ENCODE measurements around the gene GPR87. TPM values are rescaled to one million over a fixed set of nuclear protein-coding genes. Genes with fewer than 3 reads are reported as not detected.
A peak's percentile ranks its signal among the peaks of the same experiment; 100 is the strongest.

The GPR87 gene
- total and polyA plus RNA-seq, 2 donors (not counting 1 experiment from before 2014, with no cell fraction given): 0.05 to 0.17 TPM

GRCh38 chr3:151330379-151330778, 13.8 kb upstream of the GPR87 start:
- H3K36me3 ChIP-seq (ENCODE audit: control insufficient read depth, insufficient read depth, low read length): no peaks in the 10 kb centered on the region
- no peaks in the 10 kb centered on the region for H3K27me3 ChIP-seq (ENCODE audit: control insufficient read depth, insufficient read depth, low read length)
- no peak for DNase-seq (ENCODE audit: low read depth in 2 of 2)
- H3K9me3 ChIP-seq (ENCODE audit: control insufficient read depth, insufficient read depth, low read depth, low read length): no peaks in the 10 kb centered on the region
- H3K4me3 ChIP-seq (replicated peaks in 1 of 4; ENCODE audit: control extremely low read depth in 1 of 4, insufficient read depth in 1 of 4, low read depth in 3 of 4, low read length in 4 of 4): no peak overlapping the region
- TF ChIP-seq EZH2 (IDR thresholded peaks at IDR 0.05; ENCODE audit: low read length, missing control alignments): no peak
- TF ChIP-seq CTCF (conservative IDR thresholded peaks at IDR 0.05 in 1 of 2, IDR thresholded peaks at IDR 0.05 in 1 of 2; ENCODE audit: low read depth in 1 of 2, low read length in 2 of 2): no peak
- peaks cover 5% of the 10 kb centered on the region for H3K4me1 ChIP-seq (ENCODE audit: control insufficient read depth, extremely low read depth, insufficient read depth, low read length)
- no peak overlapping the region for H3K9ac ChIP-seq (ENCODE audit: insufficient read depth, low read length)
- H2AFZ ChIP-seq (ENCODE audit: low read length): no peak overlapping the region
- no peak overlapping the region for H3K27ac ChIP-seq (ENCODE audit: insufficient read depth, low read length)
- H3K79me2 ChIP-seq (ENCODE audit: control insufficient read depth, insufficient read depth, low read length): no peaks in the 10 kb centered on the region
- H4K20me1 ChIP-seq (ENCODE audit: control insufficient read depth, extremely low read depth, insufficient read depth, low read length): no peaks in the 10 kb centered on the region
- no peak overlapping the region for H3K4me2 ChIP-seq (ENCODE audit: extremely low read depth, insufficient read depth, low read length)

- Histone ChIP-seq H3K4me2 (ENCODE audit: extremely low read depth, insufficient read depth, low read length) (no peak within 1 kb of the TSS), H2AFZ (ENCODE audit: low read length) (no peak within 1 kb of the TSS)
Observed at GRCh38 chr3:151329363-151329762, 12.7 kb upstream of the GPR87 start, which contains the start of gene P2RY13. TSS of gene P2RY13 (minus strand) at chr3:151329549. CDS start at chr3:151329528, 21 bp downstream.

GRCh38 chr3:151328298-151328995, 11.8 kb upstream of the GPR87 start:
- DNase-seq (ENCODE audit: low read depth in 2 of 2): peak in 1 of 2 donors; percentile 44
- Histone ChIP-seq H3K27ac (ENCODE audit: insufficient read depth, low read length) (no peak overlapping the region), H4K20me1 (ENCODE audit: control insufficient read depth, extremely low read depth, insufficient read depth, low read length) (no peaks in the 10 kb centered on the region), H3K9ac (ENCODE audit: insufficient read depth, low read length) (no peak overlapping the region), H3K79me2 (ENCODE audit: control insufficient read depth, insufficient read depth, low read length) (no peaks in the 10 kb centered on the region), H3K27me3 (ENCODE audit: control insufficient read depth, insufficient read depth, low read length) (no peaks in the 10 kb centered on the region), H3K36me3 (ENCODE audit: control insufficient read depth, insufficient read depth, low read length) (no peaks in the 10 kb centered on the region), H3K9me3 (ENCODE audit: control insufficient read depth, insufficient read depth, low read depth, low read length) (no peaks in the 10 kb centered on the region), H2AFZ (ENCODE audit: low read length) (no peak overlapping the region), H3K4me1 (ENCODE audit: control insufficient read depth, extremely low read depth, insufficient read depth, low read length) (peaks cover 5% of the 10 kb centered on the region), H3K4me2 (ENCODE audit: extremely low read depth, insufficient read depth, low read length) (no peak overlapping the region), H3K4me3 (replicated peaks in 1 of 4; ENCODE audit: control extremely low read depth in 1 of 4, insufficient read depth in 1 of 4, low read depth in 3 of 4, low read length in 4 of 4) (no peak overlapping the region)
- no peak for TF ChIP-seq EZH2 (IDR thresholded peaks at IDR 0.05; ENCODE audit: low read length, missing control alignments)
- no peak for TF ChIP-seq CTCF (conservative IDR thresholded peaks at IDR 0.05 in 1 of 2, IDR thresholded peaks at IDR 0.05 in 1 of 2; ENCODE audit: low read depth in 1 of 2, low read length in 2 of 2)

More at GRCh38 chr3:151329363-151329762, 12.7 kb upstream of the GPR87 start, which contains the start of gene P2RY13:
- H3K9me3 ChIP-seq (ENCODE audit: control insufficient read depth, insufficient read depth, low read depth, low read length): no peaks in the 10 kb centered on the region
- no peaks in the 10 kb centered on the region for H3K36me3 ChIP-seq (ENCODE audit: control insufficient read depth, insufficient read depth, low read length)
- H3K4me1 ChIP-seq (ENCODE audit: control insufficient read depth, extremely low read depth, insufficient read depth, low read length): peaks cover 5% of the 10 kb centered on the region
- DNase-seq (ENCODE audit: low read depth in 2 of 2): no peak
- H3K4me3 ChIP-seq (replicated peaks in 1 of 4; ENCODE audit: control extremely low read depth in 1 of 4, insufficient read depth in 1 of 4, low read depth in 3 of 4, low read length in 4 of 4): no peak within 1 kb of the TSS
- H3K9ac ChIP-seq (ENCODE audit: insufficient read depth, low read length): no peak within 1 kb of the TSS
- no peak within 1 kb of the TSS for H3K27ac ChIP-seq (ENCODE audit: insufficient read depth, low read length)
- H4K20me1 ChIP-seq (ENCODE audit: control insufficient read depth, extremely low read depth, insufficient read depth, low read length): no peaks in the 10 kb centered on the region
- no peak for TF ChIP-seq EZH2 (IDR thresholded peaks at IDR 0.05; ENCODE audit: low read length, missing control alignments)
- TF ChIP-seq CTCF (conservative IDR thresholded peaks at IDR 0.05 in 1 of 2, IDR thresholded peaks at IDR 0.05 in 1 of 2; ENCODE audit: low read depth in 1 of 2, low read length in 2 of 2): no peak
- H3K79me2 ChIP-seq (ENCODE audit: control insufficient read depth, insufficient read depth, low read length): no peaks in the 10 kb centered on the region
- H3K27me3 ChIP-seq (ENCODE audit: control insufficient read depth, insufficient read depth, low read length): no peaks in the 10 kb centered on the region
